ENCODE measurements around the gene VEPH1. TPM values are rescaled to one million over a fixed set of nuclear protein-coding genes. Genes with fewer than 3 reads are reported as not detected.

The VEPH1 gene
- total RNA-seq, 1 donor from 2014 or later, result 0.78 TPM

GRCh38 chr3:157443905-157444796 is 59.1 kb downstream of the VEPH1 start:
- DNase-seq (ENCODE audit: low spot score), result no peak
- intact Hi-C loops (cut with DNase I), result no loop called here

- intact Hi-C loops (cut with DNase I), result no loop called here
- DNase-seq (ENCODE audit: low spot score), result no peak
These were observed 60.5 kb downstream of the VEPH1 start for GRCh38 chr3:157442729-157443128.

- intact Hi-C loops (cut with DNase I), result no loop called here
- no peak for DNase-seq (ENCODE audit: low spot score)
These were observed 62.1 kb downstream of the VEPH1 start for GRCh38 chr3:157441102-157441624.

GRCh38 chr3:157438194-157438730 is 65.0 kb downstream of the VEPH1 start:
- no peak for DNase-seq (ENCODE audit: low spot score)
- intact Hi-C loops (cut with DNase I), result no loop called here

DNA sequence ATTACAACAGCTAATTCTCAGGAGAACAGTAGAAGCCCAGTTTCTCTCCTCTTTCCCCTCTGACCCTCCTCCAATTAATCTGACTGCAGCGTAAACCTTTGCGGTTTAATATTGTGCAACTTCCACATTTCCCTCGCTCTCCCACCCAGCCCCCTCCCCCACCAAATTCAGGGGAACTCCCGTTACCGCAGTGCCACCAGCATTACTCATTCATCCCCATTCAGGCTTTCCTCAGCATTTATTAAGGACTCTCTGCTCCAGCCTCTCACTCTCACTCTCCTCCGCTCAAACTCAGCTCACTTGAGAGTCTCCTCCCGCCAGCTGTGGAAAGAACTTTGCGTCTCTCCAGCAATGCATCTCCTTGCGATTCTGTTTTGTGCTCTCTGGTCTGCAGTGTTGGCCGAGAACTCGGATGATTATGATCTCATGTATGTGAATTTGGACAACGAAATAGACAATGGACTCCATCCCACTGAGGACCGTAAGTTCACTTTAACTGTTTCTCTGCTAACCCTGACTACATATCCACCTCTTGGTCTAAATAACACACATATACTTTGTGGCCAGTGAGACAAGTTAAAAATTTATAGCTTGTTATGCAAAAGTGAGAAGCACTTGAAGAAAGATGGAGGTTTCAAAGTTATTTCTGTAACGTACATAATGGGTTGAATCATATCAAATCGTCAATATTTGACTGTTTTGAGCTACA is 66.5 kb downstream of the VEPH1 start, which contains the start of gene PTX3:
PTX3 (plus strand) TSS at position 268 of the 709 bp plus-strand sequence; CDS start at position 352, 84 bp downstream.
- intact Hi-C loops (cut with DNase I), result no loop called here
- no peak for DNase-seq (ENCODE audit: low spot score)

- intact Hi-C loops (cut with DNase I), result no loop called here
- DNase-seq (ENCODE audit: low spot score), result no peak
These were observed 73.5 kb downstream of the VEPH1 start for GRCh38 chr3:157429708-157430107.

DNA sequence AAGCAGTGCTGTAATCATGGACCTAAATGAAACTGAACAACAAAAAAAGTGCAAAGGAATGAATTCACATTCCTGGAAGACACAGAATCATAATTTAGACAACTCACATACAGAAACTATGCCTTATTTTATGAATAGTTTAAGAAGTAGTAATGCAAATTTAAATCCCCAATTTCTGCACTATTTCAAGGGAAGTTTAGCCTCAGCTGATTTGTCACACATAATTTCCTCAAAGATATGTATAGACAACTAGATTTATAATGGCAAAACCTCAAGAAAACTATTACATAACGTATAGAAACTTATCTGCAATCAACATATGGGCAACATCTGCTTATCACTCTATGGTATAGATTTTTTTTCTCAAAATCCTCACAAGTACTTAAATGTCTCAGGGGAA is 74.4 kb downstream of the VEPH1 start:
- DNase-seq (ENCODE audit: low spot score), result no peak
- intact Hi-C loops (cut with DNase I), result no loop called here

DNA sequence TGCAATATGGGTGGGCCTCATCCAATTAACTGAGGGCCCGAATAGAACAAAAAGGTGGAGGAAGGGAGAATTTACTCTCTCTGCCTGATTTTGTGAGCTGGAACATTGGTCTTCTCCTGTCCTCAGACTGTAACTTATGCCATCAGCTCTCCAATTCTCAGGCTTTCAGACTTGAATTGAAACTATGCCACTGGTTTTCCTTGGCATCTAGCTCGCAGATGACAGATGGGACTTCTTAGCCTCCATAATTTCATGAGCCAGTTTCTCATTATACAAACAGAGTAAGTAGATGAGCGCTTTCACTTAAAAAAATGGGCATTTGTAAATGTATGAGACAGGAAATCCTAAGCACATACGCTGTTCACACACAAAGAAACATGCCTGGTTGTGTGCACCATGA is 75.3 kb downstream of the VEPH1 start:
- no peak for DNase-seq (ENCODE audit: low spot score)
- intact Hi-C loops (cut with DNase I), result no loop called here

DNA sequence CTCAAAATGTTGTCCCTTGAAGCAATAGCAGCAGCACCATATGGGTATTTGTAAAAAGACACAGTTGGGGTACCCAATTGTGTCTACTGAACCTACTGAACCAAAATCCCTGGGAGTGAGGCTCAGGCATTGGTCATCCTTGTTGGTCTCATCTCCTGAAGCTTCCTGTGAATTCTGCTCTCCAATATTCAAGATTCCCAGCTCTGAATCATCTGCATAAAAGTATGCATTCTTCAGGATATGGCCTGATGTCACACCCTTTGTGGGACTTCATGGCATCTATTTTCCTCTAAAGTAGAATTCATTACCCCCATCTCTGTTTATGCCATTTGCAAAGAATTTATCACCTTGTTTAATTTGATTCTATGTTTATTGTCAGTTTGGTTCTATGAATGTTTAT is 79.9 kb downstream of the VEPH1 start:
- intact Hi-C loops (cut with DNase I), result no loop called here
- no peak for DNase-seq (ENCODE audit: low spot score)

DNA sequence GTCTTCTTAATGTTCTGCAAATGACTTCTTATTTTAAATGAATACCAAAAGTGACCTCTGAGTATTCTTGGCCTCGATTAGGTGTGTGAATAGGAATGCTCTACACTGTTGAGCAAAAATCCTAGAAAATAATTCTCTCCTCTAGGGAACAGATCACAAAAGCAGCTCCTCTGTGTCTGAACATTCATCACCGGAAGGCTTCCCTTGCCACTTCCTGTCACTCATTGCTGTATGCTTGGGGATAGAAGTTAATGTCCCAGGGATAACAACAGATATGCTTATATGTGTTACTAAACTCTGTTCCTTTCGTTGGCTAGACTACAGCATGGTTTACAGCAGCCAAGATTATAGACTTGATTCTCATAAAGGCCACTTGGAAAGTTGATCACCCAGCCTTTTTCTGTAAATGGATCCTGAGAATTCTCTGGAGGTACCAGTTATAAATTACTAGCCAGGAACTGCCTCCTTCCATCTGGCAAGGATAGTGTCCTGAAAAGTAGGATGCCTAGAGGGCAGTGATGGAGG is 82.5 kb downstream of the VEPH1 start:
- no peak for DNase-seq (ENCODE audit: low spot score)
- intact Hi-C loops (cut with DNase I), result no loop called here

DNA sequence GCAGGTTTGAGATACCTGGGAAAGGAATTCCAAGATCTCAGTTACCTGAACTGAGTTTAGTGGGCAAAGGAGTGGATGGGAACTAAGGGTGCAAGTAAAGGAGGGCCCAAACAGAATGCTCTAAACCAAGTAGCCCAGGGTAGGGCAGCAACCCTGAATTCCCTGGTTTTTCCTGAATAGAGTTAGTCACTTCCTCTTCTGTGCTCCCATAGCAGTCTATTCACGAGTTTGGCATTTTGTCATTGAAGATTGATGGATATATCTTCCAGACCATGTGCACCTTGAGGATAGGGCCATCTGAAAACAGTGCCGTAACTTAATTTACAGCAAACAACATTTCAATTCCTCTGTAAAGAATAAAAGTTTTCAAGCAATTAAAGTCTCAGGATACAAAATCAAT is 85.1 kb downstream of the VEPH1 start:
- intact Hi-C loops (cut with DNase I), result no loop called here
- no peak for DNase-seq (ENCODE audit: low spot score)

DNA sequence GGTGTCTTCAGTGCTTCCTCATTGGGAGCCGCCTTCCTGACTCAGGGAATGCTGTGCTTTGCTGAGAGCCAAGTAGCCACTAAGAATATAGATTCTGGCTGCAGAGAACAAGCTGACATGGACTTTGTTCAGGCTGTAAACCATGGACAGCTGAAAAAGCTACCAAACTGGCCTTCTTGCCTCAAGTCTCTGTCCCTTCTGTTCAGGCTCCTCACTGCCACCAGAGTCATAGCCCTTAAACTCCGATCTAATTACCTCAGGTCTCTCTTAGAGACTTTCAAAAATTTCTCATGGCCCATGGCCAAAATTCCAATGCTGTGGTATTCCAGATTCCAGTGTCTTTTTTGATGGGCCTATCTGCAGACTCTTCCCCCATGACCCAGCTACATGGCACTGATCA is 86.0 kb downstream of the VEPH1 start:
- intact Hi-C loops (cut with DNase I), result no loop called here
- no peak for DNase-seq (ENCODE audit: low spot score)

- intact Hi-C loops (cut with DNase I), result no loop called here
- DNase-seq (ENCODE audit: low spot score), result no peak
These were observed 86.7 kb downstream of the VEPH1 start for GRCh38 chr3:157416347-157417087.

GRCh38 chr3:157414861-157415260 is 88.4 kb downstream of the VEPH1 start:
- DNase-seq (ENCODE audit: low spot score), result no peak
- intact Hi-C loops (cut with DNase I), result no loop called here

DNA sequence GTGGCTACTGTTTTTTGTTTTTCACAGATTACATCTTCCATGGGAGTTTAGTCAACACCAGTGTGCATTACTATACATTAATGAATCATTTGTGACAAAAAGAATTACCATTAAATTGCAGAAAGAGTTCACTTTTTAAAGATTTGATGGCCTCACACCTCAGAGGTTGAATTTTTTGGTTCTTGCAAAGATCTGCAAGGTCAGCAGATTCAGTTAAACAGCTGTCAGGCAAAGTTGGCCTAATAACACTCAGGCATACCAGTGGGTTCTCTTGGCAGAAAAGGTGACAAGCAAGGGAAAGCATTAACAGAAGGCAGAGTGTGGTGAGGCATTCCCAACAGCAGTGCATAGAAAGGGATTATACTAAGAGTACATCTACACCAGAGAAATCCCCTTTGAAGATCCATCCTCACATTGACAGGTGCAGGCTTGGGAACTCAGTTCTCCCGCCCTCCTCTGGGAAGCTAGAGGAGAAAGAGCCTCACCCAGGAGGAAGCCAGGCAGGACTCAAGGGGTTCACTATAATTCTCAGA is 90.8 kb downstream of the VEPH1 start:
- intact Hi-C loops (cut with DNase I), result no loop called here
- DNase-seq (ENCODE audit: low spot score), result no peak

DNA sequence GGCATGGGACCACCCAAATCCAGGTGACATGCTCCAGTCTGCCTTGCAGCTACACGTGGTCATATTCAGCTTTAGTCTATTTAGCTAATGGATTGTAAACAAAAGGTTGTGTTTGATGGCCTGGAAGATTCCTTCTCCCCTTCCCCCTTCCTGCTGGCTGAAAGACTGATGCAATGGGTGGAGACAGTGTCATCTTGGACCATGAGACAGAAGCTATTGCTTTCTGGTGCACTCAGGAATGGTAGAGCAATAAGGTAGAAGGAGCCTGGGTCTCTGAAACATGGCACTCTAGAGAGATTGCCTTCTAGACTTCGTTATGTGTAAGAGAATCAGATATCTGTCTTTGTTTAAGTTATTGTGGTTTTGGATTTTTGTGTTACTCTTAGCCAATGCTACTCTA is 92.3 kb downstream of the VEPH1 start:
- DNase-seq (ENCODE audit: low spot score), result no peak
- intact Hi-C loops (cut with DNase I), result no loop called here

DNA sequence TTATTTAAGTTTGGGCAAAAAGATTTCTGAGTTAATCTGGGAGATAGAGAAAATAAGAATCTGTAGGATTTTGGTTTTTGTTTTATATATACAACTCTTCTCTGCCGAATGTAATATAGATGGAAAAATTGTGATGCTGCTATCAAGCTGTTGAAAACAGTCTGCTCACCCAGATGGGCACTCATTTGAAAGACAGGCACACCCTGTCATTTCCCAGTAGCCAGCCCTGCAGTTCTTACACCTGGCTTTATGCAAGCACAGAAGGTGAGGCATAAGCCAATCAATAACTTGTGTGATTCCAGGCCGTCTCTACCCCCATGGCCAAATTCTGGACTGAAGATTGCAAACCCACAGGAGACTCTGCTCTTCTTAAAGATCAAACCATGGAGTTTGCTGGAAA is 93.7 kb downstream of the VEPH1 start:
- no peak for DNase-seq (ENCODE audit: low spot score)
- intact Hi-C loops (cut with DNase I), result no loop called here

- intact Hi-C loops (cut with DNase I), result no loop called here
- DNase-seq (ENCODE audit: low spot score), result no peak
These were observed 94.6 kb downstream of the VEPH1 start for GRCh38 chr3:157408499-157409149.

GRCh38 chr3:157407769-157408168 is 95.4 kb downstream of the VEPH1 start:
- DNase-seq (ENCODE audit: low spot score), result no peak
- intact Hi-C loops (cut with DNase I), result no loop called here
